ENCODE results near the gene MME. TPM values are rescaled to one million over a fixed set of nuclear protein-coding genes. Genes with fewer than 3 reads are reported as not detected.

Gene MME
- total RNA-seq, 2 donors from 2014 or later, result 30.2 to 31.9 TPM

DNA sequence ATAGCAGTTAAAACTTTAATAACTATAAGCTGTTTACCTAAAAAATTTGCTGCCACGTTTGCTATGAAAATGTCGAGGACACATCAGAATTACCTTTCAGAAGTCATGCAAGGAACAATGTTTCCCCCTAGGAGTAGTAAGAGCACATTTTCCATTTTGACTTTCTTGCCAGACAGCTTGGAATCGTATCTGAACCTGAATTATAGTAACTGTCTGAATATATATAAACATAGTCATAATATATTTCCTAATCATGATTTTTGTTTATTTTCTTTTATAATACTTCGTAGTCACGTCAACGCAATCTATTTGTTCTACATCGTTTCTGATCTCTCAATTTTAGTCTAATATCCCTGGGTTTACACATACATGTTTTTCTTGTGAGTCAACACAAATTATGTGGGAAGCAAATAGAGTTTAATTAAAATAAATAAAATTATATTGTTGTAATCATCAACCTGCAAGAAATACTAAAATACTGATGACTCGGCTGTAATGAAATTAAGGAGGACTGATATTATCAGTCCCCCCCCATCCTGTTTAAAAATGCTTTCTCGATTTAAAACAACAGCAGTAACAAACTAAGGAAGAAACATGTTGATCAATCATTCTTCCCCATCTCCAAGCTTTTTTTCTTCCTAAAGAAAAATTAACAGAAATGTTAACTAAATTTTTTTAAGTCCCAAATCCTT is 78.4 kb downstream of the MME start:
- H3K27me3 Mint-ChIP-seq (ENCODE audit: insufficient read depth), result no peaks in the 10 kb centered on the region
- H3K9ac ChIP-seq (ENCODE audit: extremely low read depth, low read length, poor library complexity, severe bottlenecking), result no peak overlapping the region
- no peaks in the 10 kb centered on the region for H3K9me3 Mint-ChIP-seq
- no peaks in the 10 kb centered on the region for H3K9me3 ChIP-seq (ENCODE audit: control insufficient read depth, low read length)
- no peaks in the 10 kb centered on the region for H3K36me3 Mint-ChIP-seq (ENCODE audit: low read depth)
- H3K4me1 Mint-ChIP-seq, result no peaks in the 10 kb centered on the region
- peaks cover 10% of the 10 kb centered on the region for H3K36me3 ChIP-seq (ENCODE audit: control insufficient read depth, insufficient read depth, low read length)
- TF ChIP-seq, protein P1, sequence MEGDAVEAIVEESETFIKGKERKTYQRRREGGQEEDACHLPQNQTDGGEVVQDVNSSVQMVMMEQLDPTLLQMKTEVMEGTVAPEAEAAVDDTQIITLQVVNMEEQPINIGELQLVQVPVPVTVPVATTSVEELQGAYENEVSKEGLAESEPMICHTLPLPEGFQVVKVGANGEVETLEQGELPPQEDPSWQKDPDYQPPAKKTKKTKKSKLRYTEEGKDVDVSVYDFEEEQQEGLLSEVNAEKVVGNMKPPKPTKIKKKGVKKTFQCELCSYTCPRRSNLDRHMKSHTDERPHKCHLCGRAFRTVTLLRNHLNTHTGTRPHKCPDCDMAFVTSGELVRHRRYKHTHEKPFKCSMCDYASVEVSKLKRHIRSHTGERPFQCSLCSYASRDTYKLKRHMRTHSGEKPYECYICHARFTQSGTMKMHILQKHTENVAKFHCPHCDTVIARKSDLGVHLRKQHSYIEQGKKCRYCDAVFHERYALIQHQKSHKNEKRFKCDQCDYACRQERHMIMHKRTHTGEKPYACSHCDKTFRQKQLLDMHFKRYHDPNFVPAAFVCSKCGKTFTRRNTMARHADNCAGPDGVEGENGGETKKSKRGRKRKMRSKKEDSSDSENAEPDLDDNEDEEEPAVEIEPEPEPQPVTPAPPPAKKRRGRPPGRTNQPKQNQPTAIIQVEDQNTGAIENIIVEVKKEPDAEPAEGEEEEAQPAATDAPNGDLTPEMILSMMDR (conservative IDR thresholded peaks at IDR 0.05), result no peak
- H3K27me3 ChIP-seq (ENCODE audit: control insufficient read depth, insufficient read depth, low read length, poor library complexity, severe bottlenecking), result no peaks in the 10 kb centered on the region
- H3K4me3 Mint-ChIP-seq, result no peak overlapping the region
- H3K4me3 ChIP-seq (ENCODE audit: low read length), result no peak overlapping the region
- no peaks in the 10 kb centered on the region for H3K4me1 ChIP-seq (ENCODE audit: control insufficient read depth, insufficient read depth, low read length)
- H3K27ac Mint-ChIP-seq, result no peak overlapping the region
- no peak overlapping the region for H3K27ac ChIP-seq (ENCODE audit: low read depth, low read length)
- 94 to 100% methylated on average over 2 to 8 of the region's 9 CpGs for WGBS, 2 experiments (ENCODE audit: insufficient coverage in 1 of 2, insufficient read length in 1 of 2)
- DNase-seq, result no peak

GRCh38 chr3:155159301-155159700 is 79.2 kb downstream of the MME start:
- Mint-ChIP-seq H3K27ac (no peak overlapping the region), H3K9me3 (no peaks in the 10 kb centered on the region), H3K4me3 (no peak overlapping the region), H3K27me3 (ENCODE audit: insufficient read depth) (no peaks in the 10 kb centered on the region), H3K4me1 (no peaks in the 10 kb centered on the region), H3K36me3 (ENCODE audit: low read depth) (no peaks in the 10 kb centered on the region)
- DNase-seq, result no peak
- WGBS, 2 experiments (ENCODE audit: insufficient coverage in 1 of 2, insufficient read length in 1 of 2), result 88 to 91% methylated on average over 2 of the region's 2 CpGs
- Histone ChIP-seq H3K9ac (ENCODE audit: extremely low read depth, low read length, poor library complexity, severe bottlenecking) (no peak overlapping the region), H3K27ac (ENCODE audit: low read depth, low read length) (no peak overlapping the region), H3K27me3 (ENCODE audit: control insufficient read depth, insufficient read depth, low read length, poor library complexity, severe bottlenecking) (no peaks in the 10 kb centered on the region), H3K36me3 (ENCODE audit: control insufficient read depth, insufficient read depth, low read length) (peaks cover 10% of the 10 kb centered on the region), H3K9me3 (ENCODE audit: control insufficient read depth, low read length) (no peaks in the 10 kb centered on the region), H3K4me3 (ENCODE audit: low read length) (no peak overlapping the region), H3K4me1 (ENCODE audit: control insufficient read depth, insufficient read depth, low read length) (no peaks in the 10 kb centered on the region)
- TF ChIP-seq, protein P1 (conservative IDR thresholded peaks at IDR 0.05), result no peak

- Mint-ChIP-seq H3K4me1 (peaks cover 6% of the 10 kb centered on the region), H3K27ac (no peak overlapping the region), H3K36me3 (ENCODE audit: low read depth) (no peaks in the 10 kb centered on the region), H3K9me3 (no peaks in the 10 kb centered on the region), H3K4me3 (no peak overlapping the region), H3K27me3 (ENCODE audit: insufficient read depth) (no peaks in the 10 kb centered on the region)
- H3K27ac ChIP-seq (ENCODE audit: low read depth, low read length), result no peak overlapping the region
- no peaks in the 10 kb centered on the region for H3K27me3 ChIP-seq (ENCODE audit: control insufficient read depth, insufficient read depth, low read length, poor library complexity, severe bottlenecking)
- H3K4me3 ChIP-seq (ENCODE audit: low read length), result no peak overlapping the region
- no peaks in the 10 kb centered on the region for H3K9me3 ChIP-seq (ENCODE audit: control insufficient read depth, low read length)
- WGBS, 2 experiments (ENCODE audit: insufficient coverage in 1 of 2, insufficient read length in 1 of 2), result 92 to 95% methylated on average over 2 to 3 of the region's 4 CpGs
- TF ChIP-seq, protein P1 (conservative IDR thresholded peaks at IDR 0.05), result no peak
- DNase-seq, result no peak
- H3K36me3 ChIP-seq (ENCODE audit: control insufficient read depth, insufficient read depth, low read length), result peaks cover 7% of the 10 kb centered on the region
- no peak overlapping the region for H3K9ac ChIP-seq (ENCODE audit: extremely low read depth, low read length, poor library complexity, severe bottlenecking)
- H3K4me1 ChIP-seq (ENCODE audit: control insufficient read depth, insufficient read depth, low read length), result peaks cover 5% of the 10 kb centered on the region
These were observed 81.6 kb downstream of the MME start for GRCh38 chr3:155161640-155162292.
